HG02884 (cell line): ENCODE data around the gene BSN.

Experiments
- ATAC-seq: cut with Tn5 transposase; IDR thresholded peaks from one replicate; pipeline ENCODE4 v1.9.1; 2021; ENCODE audit warnings: mild to moderate bottlenecking, moderate library complexity; ENCODE audit not compliant: unreplicated experiment

Gene BSN

GRCh38 chr3:49628249-49628648 lies 74.0 kb downstream of the BSN start:
- no peak for ATAC-seq

DNA sequence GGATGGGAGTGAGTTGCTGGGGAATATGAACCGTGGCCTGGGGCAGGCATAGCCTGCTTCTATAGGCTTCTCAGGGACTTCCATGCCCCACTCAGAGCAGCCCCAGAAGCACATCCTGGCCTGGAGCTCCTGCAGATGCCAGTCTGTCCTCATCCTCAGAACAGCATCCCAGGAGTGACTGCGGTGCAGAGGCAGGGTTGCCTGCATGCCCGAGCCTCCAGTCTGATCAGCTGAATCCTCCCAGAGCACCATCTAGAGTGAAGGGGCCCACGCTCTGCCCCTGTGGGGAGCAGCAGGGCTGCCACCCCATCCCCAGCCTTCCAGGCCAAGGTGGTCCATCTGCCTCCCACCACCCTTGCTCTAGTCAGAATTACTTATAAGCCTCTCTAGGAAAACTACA lies 75.2 kb downstream of the BSN start:
- no peak for ATAC-seq

DNA sequence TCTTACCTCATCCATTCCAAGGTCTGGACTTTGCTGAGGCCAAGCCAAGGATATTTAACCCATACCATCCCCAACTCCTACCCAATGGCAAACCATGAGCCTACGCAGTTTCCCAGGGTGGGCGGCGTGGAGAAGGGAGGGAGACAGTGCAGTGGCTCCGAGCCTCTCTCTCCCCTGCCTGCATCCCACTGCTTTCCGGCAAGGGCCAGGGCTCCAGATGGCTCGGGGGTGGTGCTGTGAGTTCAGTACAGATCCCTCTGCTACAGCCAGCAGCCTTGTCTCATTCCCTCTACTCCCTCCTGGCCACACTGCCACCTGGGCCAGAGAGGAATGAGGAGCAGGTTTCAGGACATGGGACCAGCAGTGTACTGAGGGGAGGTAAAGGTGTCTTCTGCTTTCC lies 75.6 kb downstream of the BSN start:
- ATAC-seq, result no peak

DNA sequence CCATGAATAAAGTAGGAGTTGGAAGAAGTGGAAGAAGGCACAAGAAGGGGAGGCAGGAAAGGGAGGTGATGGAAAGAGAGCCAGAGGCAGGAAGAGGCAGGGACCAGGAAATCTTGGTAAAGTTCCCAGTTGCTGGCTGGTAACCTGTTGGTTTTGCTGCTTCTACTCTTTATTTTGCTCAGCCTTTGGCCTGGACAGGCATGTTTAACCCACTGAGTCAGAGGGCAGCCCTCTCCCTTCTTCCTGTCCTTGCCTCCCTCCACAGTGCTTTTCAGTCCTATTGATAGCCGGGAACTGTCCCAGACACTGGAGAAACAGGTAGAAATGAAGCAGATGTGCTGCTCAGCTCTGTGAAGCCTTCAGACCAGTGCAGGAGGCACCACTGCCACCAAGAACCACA lies 76.5 kb downstream of the BSN start:
- no peak for ATAC-seq

DNA sequence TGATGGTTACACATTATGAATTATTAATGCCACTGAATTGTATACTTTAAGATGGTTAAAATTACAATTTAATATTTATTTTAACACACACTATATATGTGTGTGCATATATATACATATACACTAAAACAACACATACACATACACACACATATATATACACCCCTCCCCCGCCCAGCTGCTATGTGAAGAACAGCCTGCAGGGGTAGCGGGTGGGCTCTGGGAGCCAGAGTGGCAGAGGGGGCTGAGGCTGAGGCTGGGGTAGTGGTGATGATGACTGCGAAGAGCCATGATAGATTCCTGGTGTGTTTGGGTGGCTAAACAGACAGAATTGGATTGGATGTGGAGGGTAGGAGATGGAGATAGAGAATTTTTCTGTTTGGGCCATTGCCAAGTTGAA lies 80.5 kb downstream of the BSN start:
- ATAC-seq, result no peak

DNA sequence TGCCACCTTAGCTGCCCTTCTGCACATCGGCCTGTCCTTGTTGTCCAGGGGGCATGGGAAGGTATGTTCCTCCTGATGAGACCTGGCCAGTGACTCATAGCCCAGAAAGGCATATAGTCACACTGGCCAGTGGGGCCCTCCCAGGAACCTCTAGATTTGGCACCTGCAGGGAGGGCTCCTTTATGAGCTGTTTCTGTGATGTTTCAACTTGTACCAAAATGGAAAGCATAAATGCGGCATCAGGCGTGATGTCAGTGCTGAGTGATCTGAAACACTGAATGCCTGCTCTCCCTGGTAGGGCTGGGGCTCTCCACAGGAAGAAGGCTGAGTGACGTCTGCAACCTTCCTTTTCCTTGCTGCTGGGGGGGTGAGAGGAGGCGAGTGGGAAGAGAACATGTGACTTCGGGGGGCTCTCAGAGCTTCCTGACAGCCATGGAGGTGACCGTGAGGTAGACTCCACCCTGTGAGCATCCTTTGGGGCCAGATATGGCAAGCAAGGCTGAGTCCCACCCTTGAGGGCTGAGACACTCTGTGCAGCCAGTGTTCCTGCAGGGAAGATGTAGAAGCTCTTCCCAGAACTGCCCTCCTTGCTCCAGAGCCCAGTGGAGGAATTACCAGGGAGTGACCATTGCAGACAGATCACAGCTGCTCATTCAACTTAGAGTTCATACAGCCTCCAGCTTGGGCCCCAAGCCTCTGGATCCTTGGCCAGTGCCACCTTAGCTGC lies 82.8 kb downstream of the BSN start:
- ATAC-seq, result no peak

DNA sequence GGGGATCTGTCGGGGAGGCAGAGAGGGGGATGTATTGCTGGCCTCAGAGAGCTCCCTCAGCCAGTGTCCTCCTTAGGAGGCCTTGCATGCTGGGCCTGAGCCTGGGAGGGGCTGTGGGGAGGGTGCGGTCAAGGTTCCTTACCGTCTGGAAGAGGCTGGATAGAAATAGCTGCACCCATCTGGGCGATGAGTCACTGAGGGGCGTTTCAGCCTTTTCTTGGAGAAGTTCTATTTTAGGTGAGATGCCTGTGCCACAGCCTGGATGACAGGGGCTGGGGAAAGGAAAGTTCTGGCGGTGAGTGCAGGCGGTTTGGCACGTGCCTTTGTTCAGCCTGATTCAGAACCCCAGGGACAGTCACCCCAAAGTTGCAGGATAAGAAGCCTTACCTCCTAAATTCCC lies 84.2 kb downstream of the BSN start:
- no peak for ATAC-seq

GRCh38 chr3:49639551-49639950 lies 85.3 kb downstream of the BSN start:
- no peak for ATAC-seq

- ATAC-seq, result no peak
These were observed 87.0 kb downstream of the BSN start for GRCh38 chr3:49641292-49641691.

GRCh38 chr3:49641921-49642707 lies 87.8 kb downstream of the BSN start:
- ATAC-seq, result no peak

- ATAC-seq, result no peak
These were observed 88.5 kb downstream of the BSN start for GRCh38 chr3:49642708-49643145.

DNA sequence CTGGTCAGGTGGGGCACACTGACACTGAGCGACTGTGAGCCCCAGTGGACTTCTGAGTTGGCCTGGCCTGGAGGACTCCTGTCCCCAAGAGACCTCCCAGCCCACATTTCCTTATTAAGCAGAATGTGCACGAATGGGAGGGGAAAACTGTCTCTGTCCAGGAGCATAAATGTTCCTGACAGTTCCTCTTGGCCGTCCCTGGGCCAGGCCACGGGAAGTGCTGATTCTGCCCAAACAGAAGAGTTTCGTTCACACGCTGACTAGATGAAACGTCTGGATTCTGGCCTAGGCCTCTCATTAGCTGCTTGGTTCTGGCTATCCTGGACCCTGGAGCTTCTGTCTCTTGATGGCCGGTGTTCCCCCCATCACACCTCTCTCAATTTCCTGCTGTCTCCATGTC lies 90.4 kb downstream of the BSN start:
- no peak for ATAC-seq

DNA sequence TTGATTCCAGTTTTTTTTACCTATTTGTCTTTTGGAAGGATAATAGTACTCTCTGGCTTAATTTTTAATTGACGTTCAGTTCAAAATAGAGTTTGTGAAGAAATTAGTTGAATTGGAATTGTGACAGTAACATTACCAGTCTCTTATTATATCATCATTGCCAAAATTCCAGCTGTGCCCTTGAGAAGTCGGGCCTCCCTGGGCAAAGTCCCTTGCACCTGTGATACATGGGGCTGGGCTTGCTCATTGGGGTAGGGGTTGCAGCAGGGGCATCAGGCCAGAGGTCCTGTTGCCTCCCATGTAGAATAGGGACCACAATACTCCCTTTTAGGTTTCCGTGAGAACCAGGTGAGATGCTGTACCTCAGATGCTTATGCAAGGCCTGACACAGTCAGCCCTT lies 92.0 kb downstream of the BSN start:
- no peak for ATAC-seq

DNA sequence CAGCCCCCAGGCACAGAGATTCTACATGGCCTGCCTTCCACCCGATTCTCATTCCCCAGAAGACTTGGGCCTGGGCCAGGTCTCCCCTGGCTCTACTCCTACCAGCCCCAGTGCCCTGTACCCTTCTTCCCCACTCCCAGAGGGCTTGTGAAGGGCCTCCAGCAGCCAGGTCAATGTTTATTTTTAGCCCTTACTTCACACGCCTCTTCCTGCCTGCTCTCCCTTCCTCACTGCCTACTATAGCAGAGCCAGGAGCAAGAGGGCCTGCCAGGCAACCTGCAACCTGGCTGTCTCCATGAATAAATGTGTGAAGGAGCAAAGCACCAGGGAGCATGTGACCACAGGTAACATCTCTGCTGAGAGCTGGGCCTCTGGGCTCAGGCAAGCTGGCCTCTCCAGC lies 93.5 kb downstream of the BSN start:
- no peak for ATAC-seq

- ATAC-seq, result no peak
These were observed 94.2 kb downstream of the BSN start for GRCh38 chr3:49648354-49649019.

DNA sequence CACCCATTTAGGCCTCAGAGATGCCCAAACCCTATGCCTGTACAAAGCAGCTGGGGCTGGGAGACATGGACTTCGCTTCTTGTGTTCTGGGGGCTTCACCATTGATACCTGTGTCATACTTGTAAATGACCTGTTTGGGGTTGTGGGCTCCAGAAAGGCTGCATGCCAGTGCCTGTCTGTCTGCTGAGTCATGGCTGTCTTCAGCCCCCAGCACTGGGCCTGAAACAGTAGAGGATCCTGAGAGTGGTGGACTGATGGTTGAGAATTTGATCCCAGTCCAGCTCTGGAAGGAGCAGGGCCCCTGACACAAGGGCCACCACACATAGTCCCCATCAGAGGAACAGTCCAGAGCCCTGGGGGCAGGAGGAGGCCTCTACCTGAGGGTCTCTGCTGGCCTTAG lies 95.3 kb downstream of the BSN start:
- ATAC-seq, result no peak

GRCh38 chr3:49650177-49650576 lies 95.9 kb downstream of the BSN start:
- ATAC-seq, result no peak

- no peak for ATAC-seq
These were observed 96.4 kb downstream of the BSN start for GRCh38 chr3:49650637-49651036.

DNA sequence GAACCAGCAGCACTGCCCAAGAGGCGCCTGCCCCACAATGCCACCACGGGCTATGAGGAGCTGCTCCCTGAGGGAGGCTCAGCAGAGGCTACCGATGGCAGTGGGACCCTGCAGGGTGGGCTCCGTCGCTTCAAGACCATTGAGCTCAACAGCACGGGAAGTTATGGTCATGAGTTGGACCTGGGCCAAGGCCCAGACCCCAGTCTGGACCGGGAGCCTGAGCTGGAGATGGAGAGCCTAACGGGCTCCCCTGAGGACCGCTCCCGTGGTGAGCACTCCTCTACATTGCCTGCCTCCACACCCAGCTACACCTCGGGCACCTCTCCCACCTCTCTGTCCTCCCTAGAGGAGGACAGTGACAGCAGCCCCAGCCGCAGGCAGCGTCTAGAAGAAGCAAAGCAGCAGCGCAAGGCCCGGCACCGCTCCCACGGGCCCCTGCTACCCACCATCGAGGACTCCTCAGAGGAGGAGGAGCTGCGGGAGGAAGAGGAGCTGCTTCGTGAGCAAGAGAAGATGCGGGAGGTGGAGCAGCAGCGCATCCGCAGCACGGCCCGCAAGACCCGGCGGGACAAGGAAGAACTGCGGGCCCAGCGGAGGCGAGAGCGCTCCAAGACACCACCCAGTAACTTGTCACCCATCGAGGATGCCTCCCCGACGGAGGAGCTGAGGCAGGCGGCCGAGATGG lies 98.1 kb downstream of the BSN start:
- no peak for ATAC-seq

- ATAC-seq, result no peak
These were observed 98.7 kb downstream of the BSN start for GRCh38 chr3:49652903-49653415.

- no peak for ATAC-seq
These were observed 99.3 kb downstream of the BSN start for GRCh38 chr3:49653621-49654020.
